ENCODE measurements around the gene DNM3.

DNA sequence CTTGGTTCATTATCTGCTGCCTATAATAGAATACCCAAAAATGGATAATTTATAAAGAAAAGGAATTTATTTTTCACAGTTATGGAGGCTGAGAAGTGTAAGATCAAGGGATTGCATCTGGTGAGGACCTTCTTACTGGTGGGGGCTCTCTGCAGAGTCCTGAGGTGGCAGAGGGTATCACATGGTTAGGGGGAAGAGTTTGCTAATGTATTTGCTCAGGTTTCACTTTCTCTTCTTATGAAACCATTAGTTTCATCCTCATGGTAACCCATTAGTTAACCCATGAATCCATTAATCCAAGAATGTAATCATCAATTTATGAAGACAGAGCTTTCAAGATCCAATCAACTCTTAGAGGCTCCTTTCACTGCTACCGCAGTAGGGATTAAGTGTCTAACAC lies 120.6 kb downstream of the DNM3 start:
- TF ChIP-seq, protein P1, sequence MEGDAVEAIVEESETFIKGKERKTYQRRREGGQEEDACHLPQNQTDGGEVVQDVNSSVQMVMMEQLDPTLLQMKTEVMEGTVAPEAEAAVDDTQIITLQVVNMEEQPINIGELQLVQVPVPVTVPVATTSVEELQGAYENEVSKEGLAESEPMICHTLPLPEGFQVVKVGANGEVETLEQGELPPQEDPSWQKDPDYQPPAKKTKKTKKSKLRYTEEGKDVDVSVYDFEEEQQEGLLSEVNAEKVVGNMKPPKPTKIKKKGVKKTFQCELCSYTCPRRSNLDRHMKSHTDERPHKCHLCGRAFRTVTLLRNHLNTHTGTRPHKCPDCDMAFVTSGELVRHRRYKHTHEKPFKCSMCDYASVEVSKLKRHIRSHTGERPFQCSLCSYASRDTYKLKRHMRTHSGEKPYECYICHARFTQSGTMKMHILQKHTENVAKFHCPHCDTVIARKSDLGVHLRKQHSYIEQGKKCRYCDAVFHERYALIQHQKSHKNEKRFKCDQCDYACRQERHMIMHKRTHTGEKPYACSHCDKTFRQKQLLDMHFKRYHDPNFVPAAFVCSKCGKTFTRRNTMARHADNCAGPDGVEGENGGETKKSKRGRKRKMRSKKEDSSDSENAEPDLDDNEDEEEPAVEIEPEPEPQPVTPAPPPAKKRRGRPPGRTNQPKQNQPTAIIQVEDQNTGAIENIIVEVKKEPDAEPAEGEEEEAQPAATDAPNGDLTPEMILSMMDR (IDR thresholded peaks at IDR 0.05) = no peak
- TF ChIP-seq POLR2A (IDR thresholded peaks at IDR 0.05) (no peak), POLR2AphosphoS5 (IDR thresholded peaks at IDR 0.05) (no peak)
